ENCODE data around the gene DPM3. TPM values are rescaled to one million over a fixed set of nuclear protein-coding genes. Genes with fewer than 3 reads are reported as not detected.

DPM3 gene
- total and polyA plus RNA-seq, 2 donors (not counting 3 experiments of a cell fraction or from before 2014, with no cell fraction given): 69.6 to 258 TPM

DNA sequence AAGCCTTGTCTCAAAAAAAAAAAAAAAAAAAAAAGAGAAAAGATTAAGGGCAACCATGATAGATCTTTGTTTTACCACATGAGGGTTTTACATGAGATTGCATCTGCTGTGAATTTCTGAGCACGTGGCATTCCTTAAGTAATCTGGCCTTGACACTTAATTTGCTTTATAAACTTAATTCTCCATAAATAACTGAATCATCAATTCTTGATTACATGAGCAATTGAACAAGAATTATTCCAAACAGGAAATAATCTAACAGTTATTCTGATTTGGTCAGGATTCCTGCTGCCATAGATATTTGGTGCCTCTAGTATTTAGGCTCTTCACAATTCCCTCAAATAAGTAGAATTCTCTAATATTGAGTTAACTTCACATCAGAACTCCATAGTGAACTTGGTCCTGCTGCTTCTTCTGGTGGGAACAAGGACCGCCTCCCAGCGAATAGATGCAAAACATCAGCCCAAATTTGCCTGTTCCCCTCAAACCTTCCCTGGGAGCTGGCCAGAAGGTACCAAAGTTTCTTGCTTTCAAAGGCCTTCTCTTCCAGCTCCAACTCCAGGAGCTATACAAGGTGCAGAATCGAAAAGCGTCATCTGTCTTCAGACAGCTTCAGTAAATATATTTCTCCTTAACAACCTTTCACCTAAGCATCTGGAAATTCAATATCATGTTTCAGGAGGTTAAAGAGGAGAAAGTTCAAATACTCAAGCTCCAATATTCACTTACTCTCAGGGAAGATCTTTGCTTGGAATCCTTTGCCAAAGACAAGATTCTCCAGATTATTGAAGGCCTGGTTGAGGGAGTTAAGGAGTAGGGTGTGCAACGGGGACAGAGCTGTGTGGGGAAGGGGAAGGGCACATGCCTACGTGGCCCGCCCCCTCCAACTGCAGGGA, 31.8 kb upstream of the DPM3 start:
- H3K27me3 ChIP-seq (ENCODE audit: control insufficient read depth in 2 of 2, insufficient read depth in 2 of 2, low read length in 2 of 2): no peaks in the 10 kb centered on the region
- no peaks in the 10 kb centered on the region for H3K9me3 ChIP-seq (replicated peaks; ENCODE audit: control insufficient read depth, insufficient read depth, low read length)
- TSS peak; percentile 65 for BruUV-seq (replicated peaks)
- peak overlapping the region; percentile 44 for H3K4me2 ChIP-seq (ENCODE audit: insufficient read depth, low read length)
- H3K9me1 ChIP-seq (replicated peaks; ENCODE audit: control insufficient read depth, extremely low read depth, insufficient read depth, low read length): no peaks in the 10 kb centered on the region
- H3K27ac ChIP-seq (ENCODE audit: insufficient read depth, low read depth, low read length): peak overlapping the region; percentile 76
- intact Hi-C loops (cut with micrococcal nuclease): no loop called here
- ChIA-PET CTCF (interaction anchor here (0.8 to 8.3 kb wide), 14 partner anchors 26 to 152 kb away, joined by 4 to 673 read pairs (median 7); partner anchors contain the start of genes ADAM15, EFNA3 and SLC50A1), POLR2A (interaction anchor here (0.5 to 1.3 kb wide), 3 partner anchors 21 to 563 kb away, joined by 4 to 8 read pairs (median 5); no protein-coding TSS in a partner anchor)
- peaks cover 17% of the 10 kb centered on the region for H3K4me1 ChIP-seq (ENCODE audit: control insufficient read depth, extremely low read depth, insufficient read depth, low read length)
- H2AFZ ChIP-seq (ENCODE audit: low read depth, low read length): peak overlapping the region; percentile 62
- H3K4me3 ChIP-seq (replicated peaks in 1 of 3; ENCODE audit: insufficient read depth in 1 of 3, low read depth in 1 of 3, low read length in 3 of 3): peak overlapping the region; percentile 52 to 91 (median 63)
- H3K9ac ChIP-seq (replicated peaks; ENCODE audit: extremely low read depth, insufficient read depth, low read length): peak overlapping the region; percentile 90
- peaks cover 16% of the 10 kb centered on the region for H3K79me2 ChIP-seq (ENCODE audit: control insufficient read depth, insufficient read depth, low read length)
- no peaks in the 10 kb centered on the region for H4K20me1 ChIP-seq (replicated peaks; ENCODE audit: control insufficient read depth, extremely low read depth, insufficient read depth, low read length)
- dilution Hi-C loops (cut with MboI; ENCODE audit: extremely low pct_ligation_motif_present, low sequenced_read_pairs): no loop called here
- DNase-seq (ENCODE audit: low read depth, low spot score) (no peak), FAIRE-seq (no peak)
- TF ChIP-seq MYC (IDR thresholded peaks at IDR 0.05; ENCODE audit: low read depth, low read length) (no peak), POLR2AphosphoS5 (IDR thresholded peaks at IDR 0.05; ENCODE audit: insufficient read depth, low read depth, low read length) (no peak), EZH2 (IDR thresholded peaks at IDR 0.05; ENCODE audit: borderline replicate concordance, low read depth, low read length, severe bottlenecking) (no peak), POLR2A (IDR thresholded peaks at IDR 0.05; ENCODE audit: low read depth, low read length) (no peak), FOS (IDR thresholded peaks at IDR 0.05; ENCODE audit: borderline replicate concordance, insufficient read depth, low read length) (no peak), GATA2 (IDR thresholded peaks at IDR 0.05; ENCODE audit: insufficient read depth, insufficient read length, low read depth, low read length) (no peak), JUN (IDR thresholded peaks at IDR 0.05; ENCODE audit: borderline replicate concordance, insufficient read depth, insufficient read length, low read depth) (no peak)
- TF ChIP-seq, protein P1, sequence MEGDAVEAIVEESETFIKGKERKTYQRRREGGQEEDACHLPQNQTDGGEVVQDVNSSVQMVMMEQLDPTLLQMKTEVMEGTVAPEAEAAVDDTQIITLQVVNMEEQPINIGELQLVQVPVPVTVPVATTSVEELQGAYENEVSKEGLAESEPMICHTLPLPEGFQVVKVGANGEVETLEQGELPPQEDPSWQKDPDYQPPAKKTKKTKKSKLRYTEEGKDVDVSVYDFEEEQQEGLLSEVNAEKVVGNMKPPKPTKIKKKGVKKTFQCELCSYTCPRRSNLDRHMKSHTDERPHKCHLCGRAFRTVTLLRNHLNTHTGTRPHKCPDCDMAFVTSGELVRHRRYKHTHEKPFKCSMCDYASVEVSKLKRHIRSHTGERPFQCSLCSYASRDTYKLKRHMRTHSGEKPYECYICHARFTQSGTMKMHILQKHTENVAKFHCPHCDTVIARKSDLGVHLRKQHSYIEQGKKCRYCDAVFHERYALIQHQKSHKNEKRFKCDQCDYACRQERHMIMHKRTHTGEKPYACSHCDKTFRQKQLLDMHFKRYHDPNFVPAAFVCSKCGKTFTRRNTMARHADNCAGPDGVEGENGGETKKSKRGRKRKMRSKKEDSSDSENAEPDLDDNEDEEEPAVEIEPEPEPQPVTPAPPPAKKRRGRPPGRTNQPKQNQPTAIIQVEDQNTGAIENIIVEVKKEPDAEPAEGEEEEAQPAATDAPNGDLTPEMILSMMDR (IDR thresholded peaks at IDR 0.05; ENCODE audit: extremely low read depth in 1 of 2, insufficient read depth in 1 of 2, low read depth in 1 of 2, low read length in 2 of 2): no peak
- TF ChIP-seq, protein P2, sequence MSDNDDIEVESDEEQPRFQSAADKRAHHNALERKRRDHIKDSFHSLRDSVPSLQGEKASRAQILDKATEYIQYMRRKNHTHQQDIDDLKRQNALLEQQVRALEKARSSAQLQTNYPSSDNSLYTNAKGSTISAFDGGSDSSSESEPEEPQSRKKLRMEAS (IDR thresholded peaks at IDR 0.05; ENCODE audit: insufficient read depth, insufficient read length): no peak
- H3K36me3 ChIP-seq (ENCODE audit: control insufficient read depth in 2 of 2, extremely low read depth in 1 of 2, insufficient read depth in 2 of 2, low read length in 2 of 2): peaks cover 6 to 11% of the 10 kb centered on the region in 2 experiments

All from endothelial cell of umbilical vein (primary cell).